HG02938 (cell line): Measurements from ENCODE around the gene IP6K3.

Experiments used
- ATAC-seq: cut with Tn5 transposase; IDR thresholded peaks from one replicate; pipeline ENCODE4 v1.9.1; 2021; ENCODE audit warnings: mild to moderate bottlenecking, moderate library complexity; ENCODE audit not compliant: unreplicated experiment

IP6K3 gene

GRCh38 chr6:33777398-33778388, 31.0 kb upstream of the IP6K3 start:
- ATAC-seq = no peak

GRCh38 chr6:33776764-33777163, 30.1 kb upstream of the IP6K3 start:
- no peak for ATAC-seq

- no peak for ATAC-seq
These were observed 29.5 kb upstream of the IP6K3 start for GRCh38 chr6:33776186-33776585.

- no peak for ATAC-seq
These were observed 28.1 kb upstream of the IP6K3 start for GRCh38 chr6:33774774-33775173.

- ATAC-seq = no peak
These were observed 26.3 kb upstream of the IP6K3 start for GRCh38 chr6:33772902-33773472.

GRCh38 chr6:33772082-33772830, 25.6 kb upstream of the IP6K3 start:
- no peak for ATAC-seq

GRCh38 chr6:33771146-33772081, 24.7 kb upstream of the IP6K3 start:
- ATAC-seq = no peak

GRCh38 chr6:33770833-33771145, 24.1 kb upstream of the IP6K3 start:
- ATAC-seq = no peak

- no peak for ATAC-seq
These were observed 23.6 kb upstream of the IP6K3 start for GRCh38 chr6:33770124-33770832.

GRCh38 chr6:33769248-33769821, 22.6 kb upstream of the IP6K3 start:
- no peak for ATAC-seq

GRCh38 chr6:33768644-33769120, 22.0 kb upstream of the IP6K3 start:
- no peak for ATAC-seq

- ATAC-seq = no peak
These were observed 20.5 kb upstream of the IP6K3 start for GRCh38 chr6:33766921-33767907.

- ATAC-seq = no peak
These were observed 18.7 kb upstream of the IP6K3 start for GRCh38 chr6:33765368-33765767.

GRCh38 chr6:33764036-33764435, 17.3 kb upstream of the IP6K3 start:
- no peak for ATAC-seq

GRCh38 chr6:33763483-33763882, 16.8 kb upstream of the IP6K3 start:
- ATAC-seq = no peak

GRCh38 chr6:33762713-33763112, 16.0 kb upstream of the IP6K3 start:
- no peak for ATAC-seq

- no peak for ATAC-seq
These were observed 15.4 kb upstream of the IP6K3 start for GRCh38 chr6:33761922-33762629.

- no peak for ATAC-seq
These were observed 14.8 kb upstream of the IP6K3 start for GRCh38 chr6:33761581-33761921.
